Measurements from ENCODE around the gene CKAP2.
A peak's percentile ranks its signal among the peaks of the same experiment; 100 is the strongest.
"Not testable (repeated sequence)": the region's sequence is repeated elsewhere in the genome, so short reads cannot be mapped to it uniquely, and the experiment has no call there.

Gene CKAP2, protein sequence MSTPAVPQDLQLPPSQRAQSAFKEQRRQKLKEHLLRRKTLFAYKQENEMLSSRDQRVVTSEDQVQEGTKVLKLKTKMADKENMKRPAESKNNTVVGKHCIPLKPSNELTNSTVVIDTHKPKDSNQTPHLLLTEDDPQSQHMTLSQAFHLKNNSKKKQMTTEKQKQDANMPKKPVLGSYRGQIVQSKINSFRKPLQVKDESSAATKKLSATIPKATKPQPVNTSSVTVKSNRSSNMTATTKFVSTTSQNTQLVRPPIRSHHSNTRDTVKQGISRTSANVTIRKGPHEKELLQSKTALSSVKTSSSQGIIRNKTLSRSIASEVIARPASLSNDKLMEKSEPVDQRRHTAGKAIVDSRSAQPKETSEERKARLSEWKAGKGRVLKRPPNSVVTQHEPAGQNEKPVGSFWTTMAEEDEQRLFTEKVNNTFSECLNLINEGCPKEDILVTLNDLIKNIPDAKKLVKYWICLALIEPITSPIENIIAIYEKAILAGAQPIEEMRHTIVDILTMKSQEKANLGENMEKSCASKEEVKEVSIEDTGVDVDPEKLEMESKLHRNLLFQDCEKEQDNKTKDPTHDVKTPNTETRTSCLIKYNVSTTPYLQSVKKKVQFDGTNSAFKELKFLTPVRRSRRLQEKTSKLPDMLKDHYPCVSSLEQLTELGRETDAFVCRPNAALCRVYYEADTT

DNA sequence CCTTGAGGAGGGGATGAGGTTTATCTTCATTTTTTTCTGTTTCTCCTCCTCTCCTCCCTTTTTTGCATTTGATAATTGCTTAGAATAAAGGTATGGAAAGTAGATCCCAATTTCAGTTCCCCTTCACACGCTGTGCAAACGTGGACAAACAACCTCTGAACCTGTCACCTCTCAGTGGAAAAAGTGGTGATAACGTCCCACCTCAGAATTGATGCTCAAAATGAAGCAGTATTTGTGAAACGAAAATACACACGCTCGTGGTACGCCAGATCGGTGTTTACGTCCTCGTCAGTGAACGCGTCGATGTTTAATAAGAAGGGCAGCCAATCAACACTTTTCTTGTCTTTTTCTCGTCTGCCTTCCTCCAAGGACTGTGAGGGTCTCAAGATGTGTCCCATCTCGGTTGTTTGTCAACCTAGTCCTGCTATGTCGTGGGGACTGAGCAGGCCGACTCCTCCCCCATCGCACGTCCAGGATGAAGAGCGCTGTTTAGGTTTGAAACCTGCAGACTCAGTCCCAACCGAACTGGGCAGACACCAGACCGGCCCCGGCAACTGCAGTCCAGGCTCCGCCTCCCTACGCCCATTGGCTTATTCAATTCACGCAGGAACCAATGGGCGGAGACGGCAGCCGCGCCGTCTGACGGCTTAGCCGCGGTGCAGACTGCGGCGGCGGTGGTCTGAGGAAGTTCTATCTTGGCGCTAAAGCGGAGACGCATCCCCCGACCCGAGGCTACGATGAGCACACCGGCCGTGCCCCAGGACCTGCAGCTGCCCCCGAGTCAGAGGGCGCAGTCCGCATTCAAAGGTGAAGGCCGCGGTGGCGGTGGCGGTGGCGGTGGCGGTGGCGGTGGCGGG lies at the start of gene CKAP2:
Gene CKAP2, plus strand, starts transcription at position 659 of the 857 bp plus-strand sequence. Its CDS starts 79 bp downstream, at position 738.
- DNase-seq: peak; percentile 83

DNA sequence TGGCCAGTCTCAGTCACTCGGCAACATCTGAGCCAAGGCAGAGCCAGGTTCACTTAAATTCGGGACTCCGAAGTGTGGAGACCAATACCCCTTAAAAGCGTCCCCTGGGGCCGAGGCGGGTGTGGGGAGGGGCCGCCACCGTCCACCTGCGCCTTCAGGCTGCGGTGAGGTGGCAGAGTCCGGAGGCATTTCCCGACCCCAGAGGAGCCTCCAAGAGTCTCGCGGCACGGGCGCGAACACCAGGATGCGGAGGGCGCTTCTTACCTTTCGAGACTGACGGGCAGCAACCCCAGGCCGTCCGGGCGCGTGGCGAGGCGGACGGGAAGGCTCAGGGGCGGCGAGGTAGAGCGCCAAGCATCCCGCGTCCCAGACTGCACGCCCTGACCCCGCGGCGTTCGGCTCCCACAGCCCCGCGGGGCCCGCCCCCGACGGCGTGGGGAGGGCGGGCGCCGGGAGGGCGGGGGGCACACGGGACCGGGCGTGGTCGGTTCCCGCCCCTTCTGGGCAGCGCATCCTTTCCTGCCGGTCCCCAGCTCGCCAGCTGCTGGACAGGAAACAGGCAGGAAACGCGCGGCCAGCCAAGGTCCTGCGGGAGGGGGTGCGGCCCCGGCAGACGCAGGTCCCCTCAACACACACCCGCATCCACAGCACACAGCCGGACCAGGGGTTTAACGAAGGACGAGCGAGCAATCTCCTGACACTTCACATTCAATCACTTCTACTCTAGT lies 49.3 kb upstream of the CKAP2 start, which contains the start of gene THSD1:
Gene THSD1, minus strand, starts transcription at position 406 of the 728 bp plus-strand sequence. CDS start 3,572 bp downstream, outside the sequence.
- DNase-seq: no peak

DNA sequence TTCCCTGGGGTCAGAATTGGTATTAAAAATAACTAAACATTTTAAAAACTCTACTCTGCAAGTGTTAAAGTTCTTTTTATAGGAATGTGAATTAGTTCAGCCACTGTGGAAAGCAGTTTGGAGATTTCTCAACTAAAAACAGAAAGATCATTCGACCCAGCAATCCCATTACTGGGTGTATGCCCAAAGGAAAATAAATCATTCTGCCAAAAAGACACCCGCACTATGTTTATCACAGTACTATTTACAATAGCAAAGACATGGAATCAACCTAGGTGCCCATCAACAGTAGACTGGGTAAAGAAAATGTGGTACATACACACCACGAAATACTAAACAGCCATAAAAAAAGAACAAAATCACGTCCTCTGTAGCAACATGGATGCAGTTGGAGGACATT lies 48.6 kb upstream of the CKAP2 start:
- DNase-seq: no peak

DNA sequence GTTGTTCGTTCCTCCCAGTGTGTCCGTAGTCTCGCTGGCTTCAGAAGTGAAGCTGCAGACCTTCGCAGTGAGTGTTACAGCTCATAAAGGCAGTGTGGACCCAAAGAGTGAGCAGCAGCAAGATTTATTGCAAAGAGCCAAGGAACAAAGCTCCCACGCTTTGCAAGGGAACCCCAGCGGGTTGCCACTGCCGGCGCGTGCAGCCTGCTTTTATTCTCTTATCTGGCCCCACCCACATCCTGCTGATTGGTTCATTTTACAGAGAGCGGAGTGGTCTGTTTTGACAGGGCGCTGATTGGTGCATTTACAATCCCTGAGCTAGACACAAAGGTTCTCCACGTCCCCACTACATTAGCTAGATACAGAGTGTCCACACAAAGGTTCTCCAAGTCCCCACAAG lies 47.8 kb upstream of the CKAP2 start:
- not testable (repeated sequence) for DNase-seq

DNA sequence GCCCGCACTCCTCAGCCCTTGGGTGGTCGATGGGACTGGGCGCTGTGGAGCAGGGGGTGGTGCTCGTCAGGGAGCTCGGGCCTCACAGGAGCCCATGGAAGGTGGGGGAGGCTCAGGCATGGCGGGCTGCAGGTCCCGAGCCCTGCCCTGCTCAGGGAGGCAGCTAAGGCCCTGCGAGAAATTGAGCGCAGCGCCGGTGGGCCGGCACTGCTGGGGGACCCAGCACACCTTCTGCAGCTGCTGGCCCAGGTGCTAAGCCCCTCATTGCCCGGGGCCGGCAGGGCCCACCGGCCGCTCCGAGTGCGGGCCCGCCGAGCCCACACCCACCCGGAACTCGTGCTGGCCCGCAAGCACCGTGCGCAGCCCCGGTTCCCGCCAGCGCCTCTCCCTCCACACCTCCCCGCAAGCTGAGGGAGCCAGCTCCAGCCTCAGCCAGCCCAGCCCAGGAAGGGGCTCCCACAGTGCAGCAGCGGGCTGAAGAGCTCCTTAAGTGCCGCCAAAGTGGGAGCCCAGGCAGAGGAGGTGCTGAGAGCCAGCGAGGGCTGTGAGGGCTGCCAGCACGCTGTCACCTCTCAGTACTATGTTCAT lies 47.1 kb upstream of the CKAP2 start:
- not testable (repeated sequence) for DNase-seq

DNA sequence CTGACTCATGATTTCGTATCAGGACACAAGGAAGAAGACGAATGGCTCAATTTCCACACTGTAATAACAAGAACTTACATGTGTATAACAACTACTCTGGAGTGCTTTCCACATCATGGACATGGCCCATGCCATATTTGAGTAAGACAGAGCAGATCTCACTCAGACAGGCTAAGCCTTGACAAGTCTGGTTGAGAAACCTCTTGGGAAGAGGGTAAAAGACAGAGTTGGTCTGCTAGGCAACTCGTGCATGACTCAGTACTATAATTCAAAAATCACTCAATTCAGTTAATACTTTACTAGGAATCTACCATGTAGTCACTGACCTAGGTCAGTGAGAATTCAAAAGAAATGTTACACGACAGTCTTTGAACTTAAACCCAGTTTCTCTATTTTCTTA lies 43.6 kb upstream of the CKAP2 start:
- no peak for DNase-seq

DNA sequence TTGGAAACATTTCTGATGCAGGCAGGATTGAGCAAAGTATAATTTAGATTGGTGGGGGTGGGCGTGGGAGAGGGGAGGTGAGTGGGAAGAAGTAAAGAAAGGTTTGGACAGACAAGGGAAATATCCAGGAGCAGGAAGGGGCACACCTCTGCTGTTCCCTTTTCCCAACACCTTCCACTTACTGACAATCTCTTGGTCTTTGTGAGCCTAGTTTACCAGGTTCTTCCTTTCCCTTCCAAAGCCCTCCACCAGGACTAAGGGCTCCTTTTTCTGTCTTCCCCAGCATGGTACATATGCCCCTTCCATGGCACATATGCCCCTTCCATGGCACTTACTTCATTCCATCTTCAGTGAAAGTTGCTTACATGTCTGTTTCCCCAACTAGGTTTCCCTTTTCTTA lies 43.1 kb upstream of the CKAP2 start:
- no peak for DNase-seq

DNA sequence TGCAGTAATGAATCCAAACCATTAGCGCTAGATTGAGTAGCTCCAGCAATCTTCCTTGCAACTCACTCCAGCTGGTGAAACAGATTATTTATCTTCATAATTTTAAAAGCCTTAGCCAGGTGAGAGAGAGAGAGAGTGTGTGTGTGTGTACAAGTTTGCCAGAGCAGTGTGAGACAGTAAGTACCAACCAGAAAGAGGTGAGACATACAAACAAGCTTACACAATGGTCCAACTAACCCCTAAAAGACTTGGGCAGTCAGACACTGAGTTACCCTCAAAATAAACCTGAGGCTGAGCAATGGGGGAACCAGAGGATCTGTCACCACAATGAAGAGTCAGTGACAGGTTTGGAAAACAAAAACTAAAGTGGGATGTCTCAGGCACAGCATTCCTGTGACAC lies 41.2 kb upstream of the CKAP2 start:
- no peak for DNase-seq

DNA sequence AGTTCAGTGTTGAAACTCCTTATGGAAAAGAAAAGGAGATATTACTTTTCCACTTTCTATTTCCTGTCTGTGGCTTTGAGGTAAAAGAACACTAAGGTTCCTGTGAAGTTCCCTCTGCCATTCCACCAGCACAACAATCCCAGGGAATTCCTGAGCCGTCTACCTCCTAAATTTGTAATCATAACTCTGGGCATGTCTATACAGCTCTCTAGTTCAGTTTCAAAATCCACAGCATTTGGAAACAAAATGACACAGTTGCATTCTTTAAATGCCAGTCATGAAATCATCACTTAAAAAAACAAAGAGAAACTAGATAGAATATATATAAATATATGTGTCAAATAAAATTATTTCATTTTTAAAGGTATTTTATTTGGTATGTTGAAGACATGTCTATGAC lies 40.3 kb upstream of the CKAP2 start:
- DNase-seq: no peak

DNA sequence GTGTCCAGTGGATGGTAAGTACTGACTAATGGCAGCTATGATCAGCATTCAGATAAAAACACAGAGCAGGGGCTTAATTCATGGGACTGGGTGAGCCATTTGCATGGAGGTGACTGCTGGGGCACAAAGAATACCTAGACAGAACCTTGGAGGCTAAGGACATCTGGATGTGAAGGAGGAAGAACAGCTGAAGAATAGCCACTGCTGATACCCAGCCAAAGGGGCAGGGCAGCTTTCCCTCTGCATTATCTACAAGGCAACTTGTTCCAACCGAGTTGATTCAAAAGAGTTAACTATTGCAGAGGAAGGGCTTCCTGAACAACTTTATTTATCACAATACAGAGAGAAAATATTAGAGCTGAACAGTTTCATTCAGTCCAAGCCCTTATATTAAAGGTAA lies 36.2 kb upstream of the CKAP2 start:
- no peak for DNase-seq

DNA sequence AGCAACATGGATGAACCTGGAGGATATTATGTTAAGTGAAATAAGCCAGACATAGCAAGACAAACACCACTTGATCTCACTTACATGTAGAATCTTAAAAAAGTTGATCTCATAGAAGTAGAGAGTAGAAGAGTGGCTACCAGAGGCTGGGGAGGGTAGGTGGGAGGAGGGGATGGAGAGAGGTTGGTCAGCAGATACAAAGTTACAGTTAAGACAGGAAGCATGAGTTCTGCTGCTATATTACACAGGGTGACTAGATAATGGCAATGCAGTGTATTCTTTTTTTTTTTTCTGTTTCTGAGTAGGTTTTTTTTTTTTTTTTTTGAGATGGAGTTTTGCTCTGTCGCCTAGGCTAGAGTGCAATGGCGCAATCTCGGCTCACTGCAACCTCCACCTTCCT lies 34.1 kb upstream of the CKAP2 start:
- DNase-seq: no peak

DNA sequence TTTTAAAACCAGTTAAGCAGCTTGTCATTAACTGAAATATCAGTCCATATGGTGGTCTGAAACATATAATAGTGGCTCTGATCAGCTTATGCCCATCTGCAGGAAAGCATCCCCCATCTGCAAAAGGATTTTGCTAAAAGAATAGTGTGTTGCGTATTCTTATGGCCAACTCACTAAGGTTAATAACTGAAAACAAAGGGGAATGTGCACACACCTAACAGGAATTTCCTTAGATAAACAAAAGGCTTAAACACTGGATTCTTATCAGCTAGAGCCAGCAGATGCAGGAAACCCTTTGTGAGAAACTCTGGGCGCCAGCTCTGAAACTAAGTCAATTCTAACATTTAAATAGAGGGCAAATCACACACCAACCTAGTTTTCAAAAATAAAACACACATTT lies 27.0 kb upstream of the CKAP2 start:
- DNase-seq: no peak

DNA sequence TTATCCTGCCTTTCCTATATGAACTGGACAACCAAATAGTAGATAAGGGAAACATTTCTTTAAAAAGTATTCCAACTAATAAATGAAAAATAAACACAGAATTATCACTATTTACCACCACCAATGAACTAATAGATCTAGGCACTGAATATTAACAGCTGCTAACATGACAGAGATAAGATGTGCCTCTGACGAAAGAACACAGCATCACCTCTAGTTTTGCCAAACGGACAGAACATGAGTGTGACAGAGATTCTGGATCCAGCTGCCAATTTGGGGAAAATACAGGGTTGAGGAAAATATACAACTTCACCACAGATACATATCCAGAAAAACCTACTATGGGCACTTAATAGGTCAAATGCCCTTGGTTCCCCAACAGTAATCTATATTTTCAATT lies 22.8 kb upstream of the CKAP2 start:
- no peak for DNase-seq

DNA sequence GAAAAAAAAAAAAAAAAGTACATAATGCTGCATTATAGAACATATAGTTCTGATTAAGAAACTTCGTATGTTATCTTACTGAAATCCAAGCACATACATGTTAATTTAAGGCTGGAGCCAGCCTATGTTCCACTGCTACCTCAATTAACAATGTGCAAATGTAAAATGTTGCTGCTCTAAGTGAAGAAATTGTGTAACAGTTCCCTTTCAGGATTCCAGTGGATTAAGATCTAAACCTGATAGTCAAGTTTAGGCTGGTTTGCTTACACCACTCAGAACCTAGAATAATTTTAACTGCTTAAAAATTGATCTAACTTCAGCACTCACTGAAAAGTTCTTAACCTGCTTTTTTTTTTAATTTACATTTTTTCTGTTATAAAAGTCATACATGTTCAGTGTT lies 9.0 kb upstream of the CKAP2 start:
- DNase-seq: no peak

DNA sequence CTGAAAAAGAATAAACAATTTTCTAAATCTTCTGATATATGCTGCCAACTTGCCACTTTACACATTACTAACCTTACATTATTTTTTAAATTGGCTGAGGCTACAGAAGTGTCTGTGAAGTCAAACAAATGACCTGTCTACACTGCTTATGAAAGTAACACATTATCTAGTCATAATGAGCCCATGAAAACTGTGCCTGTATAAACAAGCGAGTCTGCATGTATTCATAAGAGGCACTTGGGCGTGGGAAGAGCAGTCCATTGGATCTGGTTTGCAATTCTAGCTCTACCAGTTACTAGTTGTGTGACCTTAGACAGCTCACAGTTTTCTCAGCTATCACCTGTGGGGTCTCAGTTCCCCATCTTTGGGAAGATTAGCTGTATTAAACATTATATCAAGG lies 7.9 kb upstream of the CKAP2 start:
- DNase-seq: no peak

DNA sequence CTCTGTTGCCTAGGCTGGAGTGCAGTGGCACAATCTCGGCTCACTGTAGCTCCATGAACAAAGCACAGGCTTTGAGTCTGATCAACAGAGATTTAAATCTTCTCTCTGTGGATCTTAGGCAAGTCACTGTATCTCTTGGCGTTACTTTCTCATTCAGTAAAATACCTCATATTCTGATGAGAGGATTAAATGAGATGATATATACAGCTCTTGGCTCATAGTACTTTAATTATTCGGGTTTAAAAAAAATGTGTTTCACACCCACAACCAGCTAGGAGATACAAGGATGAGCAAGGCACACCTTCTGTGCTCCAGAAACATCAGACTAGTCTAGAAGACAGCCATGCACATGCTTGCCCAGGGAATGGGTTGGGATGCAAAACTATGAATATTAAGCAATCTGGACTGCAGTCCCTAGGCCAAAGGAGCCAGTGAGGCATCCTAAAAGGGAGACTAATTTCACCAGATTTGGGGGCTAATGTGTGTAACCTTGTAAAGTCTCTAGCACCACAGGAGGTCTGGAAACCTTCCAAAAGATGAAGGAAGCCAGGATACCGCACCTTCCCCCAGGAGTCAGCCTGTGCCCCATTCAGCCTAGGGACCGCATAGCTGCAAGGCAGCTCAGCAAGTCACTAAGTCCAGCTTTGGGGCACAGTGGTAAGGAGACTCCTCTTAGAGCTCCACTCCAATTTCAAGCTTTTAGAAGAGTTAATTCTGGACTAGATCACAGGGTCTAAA lies 7.3 kb upstream of the CKAP2 start:
- no peak for DNase-seq

DNA sequence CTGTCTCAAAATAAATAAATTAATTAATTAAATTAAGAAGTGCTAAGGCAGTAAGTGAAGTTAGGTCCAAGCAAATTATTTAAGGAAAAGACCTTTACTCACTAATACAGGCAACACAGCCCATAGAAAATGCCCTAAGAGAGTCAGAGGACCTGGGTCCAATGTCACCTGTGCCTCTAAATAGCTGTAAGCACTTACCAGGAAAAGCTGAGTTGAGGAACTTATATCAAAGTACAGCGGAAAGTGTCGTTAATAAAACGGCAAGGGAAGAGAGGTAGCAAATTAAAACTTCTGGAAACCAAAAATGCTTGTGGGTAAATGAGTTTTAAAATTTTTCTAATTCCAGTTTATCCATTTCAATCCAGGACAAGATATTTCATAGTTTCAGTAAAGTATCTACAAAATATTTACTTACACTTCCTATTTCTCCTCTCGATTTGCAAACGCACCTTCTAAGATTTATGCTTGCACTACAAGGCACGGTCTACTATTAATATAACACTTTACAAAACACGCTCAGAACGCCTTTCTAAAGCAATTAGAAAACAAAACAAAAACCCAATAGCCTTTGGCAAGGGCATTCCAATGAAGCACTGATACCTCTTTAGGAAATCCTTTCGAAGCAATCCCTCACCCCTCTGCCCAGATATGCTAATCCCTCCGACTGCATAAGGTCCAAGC lies 5.8 kb upstream of the CKAP2 start:
- DNase-seq: no peak

DNA sequence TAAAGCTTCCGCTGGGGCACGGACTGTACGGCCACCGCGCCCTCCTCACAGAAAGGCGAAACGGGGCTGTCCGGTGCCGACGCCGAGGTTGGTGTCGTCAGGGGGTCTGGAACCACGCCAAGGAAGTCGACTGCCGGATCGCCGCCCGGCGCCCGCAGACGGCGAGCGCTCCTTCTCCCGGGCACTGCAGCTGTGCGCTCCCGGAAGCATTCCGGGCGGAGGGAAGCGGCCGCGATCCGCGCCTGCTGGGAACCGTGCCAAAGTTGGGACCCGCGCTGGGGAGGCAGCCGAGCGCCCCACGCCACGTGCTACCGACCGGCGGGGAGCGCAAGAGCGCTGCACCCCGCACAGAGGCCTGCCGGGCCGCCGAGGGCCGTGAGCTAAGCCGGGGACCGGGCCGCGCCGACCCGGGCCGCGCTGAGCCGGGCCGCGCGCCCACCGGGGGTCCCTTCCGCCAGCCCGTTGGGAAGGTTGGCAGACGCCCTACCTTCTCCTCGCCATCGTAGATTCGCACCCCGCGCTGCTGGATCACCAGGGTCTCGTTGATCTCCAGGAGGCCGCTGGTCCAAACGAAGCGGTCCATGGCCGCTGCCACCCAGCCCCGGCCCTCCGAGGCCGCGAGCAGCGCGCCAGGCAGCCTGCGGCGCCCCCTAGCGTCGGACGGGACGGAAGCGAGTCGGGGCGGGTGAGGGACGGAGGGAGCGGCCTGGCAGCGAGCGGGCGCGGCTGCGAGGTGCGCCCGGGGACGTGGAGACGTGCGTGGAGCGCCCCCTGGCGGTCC lies 5.1 kb upstream of the CKAP2 start, which contains the start of gene VPS36:
Gene VPS36, minus strand, starts transcription at position 623 of the 781 bp plus-strand sequence. Its CDS starts 40 bp downstream, at position 583.
- peak; percentile 81 for DNase-seq

DNA sequence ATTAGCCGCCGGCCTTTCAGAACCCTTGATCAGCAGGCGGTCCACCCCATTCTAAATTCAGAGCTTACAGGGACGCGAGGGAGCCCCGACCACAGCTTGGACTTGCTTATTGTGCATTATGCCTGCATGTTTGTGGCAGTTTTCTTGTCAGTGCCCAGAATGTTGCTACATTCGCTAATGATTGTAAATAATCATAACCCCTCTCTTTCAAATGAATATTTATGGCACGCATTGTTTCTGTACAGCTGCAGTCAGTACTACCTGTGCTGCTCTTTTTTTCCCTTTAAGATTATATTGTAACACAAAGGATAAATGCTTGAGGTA lies 4.5 kb upstream of the CKAP2 start:
- no peak for DNase-seq

DNA sequence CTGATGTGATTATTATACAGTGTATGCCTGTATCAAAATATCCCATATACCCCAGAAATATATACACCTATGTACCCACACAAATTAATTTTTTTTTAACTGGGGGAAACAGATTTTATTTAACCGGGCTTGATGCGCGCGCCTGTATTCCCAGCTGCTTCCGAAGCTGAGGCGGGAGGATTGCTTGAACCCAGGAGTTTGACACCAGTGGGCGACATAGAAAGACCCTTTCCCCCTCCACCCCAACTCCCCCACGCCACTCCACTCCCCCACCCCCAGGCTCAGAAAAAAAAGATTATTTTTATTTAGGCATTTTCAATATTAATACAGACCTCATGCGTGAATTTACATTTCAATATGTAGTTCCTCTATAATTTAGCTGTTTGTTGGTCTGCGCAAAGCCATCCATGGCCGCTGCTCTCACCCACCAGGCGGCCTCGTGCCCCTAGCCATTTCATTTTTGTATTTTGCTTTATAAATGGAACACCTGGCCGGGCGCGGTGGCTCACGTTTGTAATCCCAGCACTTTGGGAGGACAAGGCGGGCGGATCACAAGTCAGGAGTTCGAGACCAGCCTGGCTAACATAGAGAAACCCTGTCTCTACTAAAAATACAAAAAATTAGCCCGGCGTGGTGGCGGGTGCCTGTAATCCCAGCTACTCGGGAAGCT lies 4.0 kb upstream of the CKAP2 start:
- no peak for DNase-seq

Measured in NCI-H1694 (cell line).